Endothelial cell of umbilical vein (primary cell): Measurements from ENCODE around the gene TREML1. TPM values are rescaled to one million over a fixed set of nuclear protein-coding genes. Genes with fewer than 3 reads are reported as not detected.

ENCODE experiments used
- BruUV-seq: library from RNA; stranded (reverse); fragments of 400-500 nt; replicated peaks from 2 replicates; lab custom pipeline; 2021; lab: Mats Ljungman, UMichigan
- CTCF ChIA-PET: fragments of 300-600, 350-600 bp; sonication (Branson Sonifier 250); formaldehyde crosslinking; loops from one replicate; lab custom pipeline; 2021; ENCODE audit warnings: antibody characterized with exemption, inconsistent platforms; lab: Charles Lee
- POLR2A ChIA-PET: fragments of 300-600, 350-600 bp; sonication (Branson Sonifier 250); formaldehyde crosslinking; loops from one replicate; lab custom pipeline; 2021; ENCODE audit warnings: antibody characterized with exemption, inconsistent platforms; lab: Charles Lee
- DNase-seq: peaks from one replicate; pipeline ENCODE4 v3.0.0-alpha.2; 2011; ENCODE audit warnings: low read depth, low spot score
- FAIRE-seq: peaks from 2 replicates; lab custom pipeline; 2011; peaks lifted over from hg19 to GRCh38; lab: Jason Lieb, UNC
- H2AFZ ChIP-seq: 2 replicates; pipeline ENCODE4 v1.6.0; 2012; ENCODE audit warnings: low read depth, low read length, control low read depth, inconsistent platforms
- H3K27ac ChIP-seq: 2 replicates; pipeline ENCODE4 v1.5.1; 2011; ENCODE audit warnings: low read depth, mild to moderate bottlenecking, control low read depth, low read length, moderate library complexity; ENCODE audit not compliant: insufficient read depth
- H3K27me3 ChIP-seq, 2 experiments: 2 replicates each; pipeline versions ENCODE4 v1.6.0 to v1.6.1; 2011; ENCODE audit warnings: low read length in 2 of 2, mixed read lengths in 1 of 2; ENCODE audit not compliant: control insufficient read depth in 2 of 2, insufficient read depth in 2 of 2
- H3K36me3 ChIP-seq, 2 experiments: 2 replicates in 1 of 2; 3 replicates in 1 of 2; pipeline ENCODE4 v1.5.1; 2011; ENCODE audit warnings: low read length in 2 of 2, mild to moderate bottlenecking in 1 of 2, moderate library complexity in 1 of 2; ENCODE audit not compliant: control insufficient read depth in 2 of 2, insufficient read depth in 2 of 2; ENCODE audit errors: extremely low read depth in 1 of 2
- H3K4me1 ChIP-seq: 3 replicates; pipeline ENCODE4 v1.5.1; 2011; ENCODE audit warnings: mild to moderate bottlenecking, low read length; ENCODE audit not compliant: control insufficient read depth, insufficient read depth; ENCODE audit errors: extremely low read depth
- H3K4me2 ChIP-seq: 2 replicates; pipeline ENCODE4 v1.6.1; 2011; ENCODE audit warnings: low read length, control low read depth, mixed read lengths; ENCODE audit not compliant: insufficient read depth
- H3K4me3 ChIP-seq, 3 experiments: fragments of 200-600 bp in 1 of 3; sonication (generic), shearing (Covaris generic) in 1 of 3; replicated peaks in 1 of 3; 2 replicates each; pipeline ENCODE4 v1.5.1; 2011 to 2016; ENCODE audit warnings: control low read depth in 3 of 3, low read length in 3 of 3, mild to moderate bottlenecking in 2 of 3, inconsistent platforms in 1 of 3, low read depth in 1 of 3, moderate library complexity in 1 of 3; ENCODE audit not compliant: insufficient read depth in 1 of 3
- H3K79me2 ChIP-seq: 2 replicates; pipeline ENCODE4 v1.6.0; 2012; ENCODE audit warnings: low read length, inconsistent platforms; ENCODE audit not compliant: control insufficient read depth, insufficient read depth
- H3K9ac ChIP-seq: replicated peaks from 2 replicates; pipeline ENCODE3; 2011; ENCODE audit warnings: low read length, control low read depth; ENCODE audit not compliant: insufficient read depth; ENCODE audit errors: extremely low read depth
- H3K9me1 ChIP-seq: replicated peaks from 3 replicates; pipeline ENCODE4 v1.6.0; 2011; ENCODE audit warnings: mild to moderate bottlenecking, low read length; ENCODE audit not compliant: control insufficient read depth, insufficient read depth; ENCODE audit errors: extremely low read depth
- H3K9me3 ChIP-seq: replicated peaks from 2 replicates; pipeline ENCODE4 v1.5.1; 2012; ENCODE audit warnings: low read length, inconsistent platforms; ENCODE audit not compliant: control insufficient read depth, insufficient read depth
- H4K20me1 ChIP-seq: replicated peaks from 2 replicates; pipeline ENCODE3; 2011; ENCODE audit warnings: mild to moderate bottlenecking, low read length; ENCODE audit not compliant: control insufficient read depth, insufficient read depth; ENCODE audit errors: extremely low read depth
- CTCF ChIP-seq, 2 donors: IDR thresholded peaks; 1 replicate in 1 of 2; 2 replicates in 1 of 2; pipeline ENCODE4 v1.5.1; 2011; ENCODE audit warnings: low read length in 2 of 2, mild to moderate bottlenecking in 2 of 2, moderate library complexity in 2 of 2, control low read depth in 1 of 2, inconsistent platforms in 1 of 2, low read depth in 1 of 2; ENCODE audit not compliant: insufficient read depth in 1 of 2; ENCODE audit errors: extremely low read depth in 1 of 2
- EZH2 ChIP-seq: IDR thresholded peaks from 2 replicates; pipeline ENCODE4 v1.6.1; 2012; ENCODE audit warnings: borderline replicate concordance, low read depth, mild to moderate bottlenecking, moderate library complexity, low read length, inconsistent platforms; ENCODE audit not compliant: severe bottlenecking
- FOS ChIP-seq: IDR thresholded peaks from 2 replicates; pipeline ENCODE4 v1.6.1; 2011; ENCODE audit warnings: mild to moderate bottlenecking, low read length, moderate library complexity, borderline replicate concordance; ENCODE audit not compliant: insufficient read depth
- GATA2 ChIP-seq: IDR thresholded peaks from 2 replicates; pipeline ENCODE4 v1.7.0; 2011; ENCODE audit warnings: low read depth, mild to moderate bottlenecking, moderate library complexity, mixed read lengths, low read length; ENCODE audit not compliant: insufficient read length, insufficient read depth
- JUN ChIP-seq: IDR thresholded peaks from 2 replicates; pipeline ENCODE4 v1.6.1; 2011; ENCODE audit warnings: borderline replicate concordance, low read depth; ENCODE audit not compliant: insufficient read length, insufficient read depth
- MAX ChIP-seq: IDR thresholded peaks from 2 replicates; pipeline ENCODE4 v1.6.1; 2011; ENCODE audit not compliant: insufficient read depth, insufficient read length
- MYC ChIP-seq: IDR thresholded peaks from one replicate; pipeline ENCODE4 v1.6.1; 2011; ENCODE audit warnings: mild to moderate bottlenecking, low read depth, low read length
- POLR2A ChIP-seq: IDR thresholded peaks from 2 replicates; pipeline ENCODE4 v1.6.1; 2012; ENCODE audit warnings: low read depth, mild to moderate bottlenecking, control low read depth, low read length
- POLR2AphosphoS5 ChIP-seq: IDR thresholded peaks from 2 replicates; pipeline ENCODE4 v1.6.1; 2012; ENCODE audit warnings: low read depth, mild to moderate bottlenecking, control low read depth, low read length, moderate library complexity; ENCODE audit not compliant: insufficient read depth
- dilution Hi-C: fragments of 300-500 bp; cut with MboI; formaldehyde crosslinking; loops from one replicate; pipeline ENCODE4 v1.15.0; 2019; ENCODE audit warnings: low sequenced_read_pairs; ENCODE audit not compliant: extremely low pct_ligation_motif_present
- intact Hi-C: fragments of 100-400 bp; cut with micrococcal nuclease; formaldehyde crosslinking; loops from one replicate; pipeline ENCODE4 v1.10.0; 2022
- polyA plus RNA-seq, 4 experiments: library from polyadenylated mRNA; depleted of rRNA in 3 of 4; stranded (reverse) in 3 of 4; unstranded in 1 of 4; fragments of >200 nt; gene quantifications; 2 replicates each; pipeline versions ENCODE4 v1.2.1 to v1.2.3, GENCODE V29; 2011 to 2012; ENCODE audit warnings: missing spikeins in 1 of 4
- total RNA-seq: library from RNA; stranded (reverse); gene quantifications from 2 replicates; pipeline ENCODE4 v1.2.3, GENCODE V29; 2021

The TREML1 gene
- total and polyA plus RNA-seq, 2 donors (not counting 3 experiments of a cell fraction or from before 2014, with no cell fraction given): not detected

GRCh38 chr6:41181566-41181965 lies 27.4 kb upstream of the TREML1 start:
- no TSS peak for BruUV-seq
- no peak overlapping the region for H2AFZ ChIP-seq
- H3K4me3 ChIP-seq: no peak overlapping the region
- H3K79me2 ChIP-seq: no peaks in the 10 kb centered on the region
- ChIA-PET CTCF (interaction anchor here (1.0 to 4.5 kb wide), 22 partner anchors 10 to 1835 kb away, joined by 3 to 89 read pairs (median 5); partner anchors contain the start of genes NFYA and OARD1), POLR2A (no interaction called here)
- dilution Hi-C loops (no loop called here), intact Hi-C loops (no loop called here)
- no peaks in the 10 kb centered on the region for H4K20me1 ChIP-seq
- TF ChIP-seq POLR2A (no peak), CTCF (IDR thresholded peaks at IDR 0.05; ENCODE audit: extremely low read depth in 1 of 2, insufficient read depth in 1 of 2, low read depth in 1 of 2, low read length in 2 of 2) (no peak), JUN (no peak), GATA2 (no peak), FOS (no peak), MYC (no peak), EZH2 (no peak), MAX (no peak), POLR2AphosphoS5 (no peak)
- FAIRE-seq (no peak), DNase-seq (no peak)
- H3K36me3 ChIP-seq: no peaks in the 10 kb centered on the region
- peaks cover 3 to 7% of the 10 kb centered on the region in 2 experiments for H3K27me3 ChIP-seq
- no peak overlapping the region for H3K4me2 ChIP-seq
- H3K27ac ChIP-seq: no peak overlapping the region
- no peaks in the 10 kb centered on the region for H3K9me1 ChIP-seq
- no peaks in the 10 kb centered on the region for H3K9me3 ChIP-seq
- no peak overlapping the region for H3K9ac ChIP-seq
- no peaks in the 10 kb centered on the region for H3K4me1 ChIP-seq
